WTC11 (cell line): Measurements from ENCODE around the gene PSD4. TPM values are rescaled to one million over a fixed set of nuclear protein-coding genes. Genes with fewer than 3 reads are reported as not detected.

Experiments
- ATAC-seq: fragments of 200-7000 bp; cut with Tn5 transposase; 2 replicates; pipeline ENCODE4 v1.10.0; 2021; ENCODE audit warnings: mild to moderate bottlenecking, moderate library complexity
- CTCF ChIA-PET: fragments of 300-600 bp; sonication (Branson Sonifier 250); formaldehyde crosslinking; loops from one replicate; lab custom pipeline; 2021; ENCODE audit warnings: antibody characterized with exemption; lab: Charles Lee
- POLR2A ChIA-PET: fragments of 350-600 bp; sonication (Branson Sonifier 250); formaldehyde crosslinking; loops from one replicate; lab custom pipeline; 2021; ENCODE audit warnings: antibody characterized with exemption; lab: Charles Lee
- DNase-seq: peaks from one replicate; pipeline ENCODE4 v3.0.0; 2021; ENCODE audit warnings: low spot score
- H3K27ac Mint-ChIP-seq: 2 replicates; pipeline ENCODE4 v1.8.0; 2021; ENCODE audit warnings: mixed read lengths
- H3K27me3 Mint-ChIP-seq: 2 replicates; pipeline ENCODE4 v1.8.0; 2021; ENCODE audit warnings: low read depth, mild to moderate bottlenecking, moderate library complexity, mixed read lengths
- H3K36me3 Mint-ChIP-seq: 2 replicates; pipeline ENCODE4 v1.8.0; 2021; ENCODE audit warnings: mixed read lengths
- H3K4me1 Mint-ChIP-seq: 2 replicates; pipeline ENCODE4 v1.8.0; 2022; ENCODE audit warnings: mixed read lengths
- H3K4me3 Mint-ChIP-seq: 2 replicates; pipeline ENCODE4 v1.8.0; 2021; ENCODE audit warnings: mild to moderate bottlenecking, moderate library complexity, mixed read lengths
- H3K9me3 Mint-ChIP-seq: 2 replicates; pipeline ENCODE4 v1.8.0; 2021; ENCODE audit warnings: mixed read lengths
- AFF4 ChIP-seq: sonication (generic); formaldehyde crosslinking; IDR thresholded peaks from 2 replicates; pipeline ENCODE4 v1.8.1; 2023; ENCODE audit warnings: mild to moderate bottlenecking, missing genetic modification reagents, borderline replicate concordance
- ATF1 ChIP-seq: sonication (generic); formaldehyde crosslinking; IDR thresholded peaks from 2 replicates; pipeline ENCODE4 v1.8.1; 2023; ENCODE audit warnings: mild to moderate bottlenecking, moderate library complexity, missing genetic modification reagents
- ATF3 ChIP-seq: sonication (generic); formaldehyde crosslinking; conservative IDR thresholded peaks from 2 replicates; pipeline ENCODE4 v1.8.1; 2022; ENCODE audit warnings: mild to moderate bottlenecking, missing genetic modification reagents
- CREM ChIP-seq: sonication (generic); formaldehyde crosslinking; IDR thresholded peaks from 2 replicates; pipeline ENCODE4 v1.8.1; 2022; ENCODE audit warnings: mild to moderate bottlenecking, missing genetic modification reagents, moderate library complexity
- CTCF ChIP-seq: fragments of 200-600 bp; IDR thresholded peaks from 2 replicates; pipeline ENCODE4 v1.8.0; 2022; ENCODE audit warnings: antibody characterized with exemption
- E2F5 ChIP-seq: sonication (generic); formaldehyde crosslinking; IDR thresholded peaks from 2 replicates; pipeline ENCODE4 v1.8.1; 2022; ENCODE audit warnings: mild to moderate bottlenecking, moderate library complexity, missing genetic modification reagents
- NFATC4 ChIP-seq: fragments of 250-450 bp; sonication (Bioruptor Pico); IDR thresholded peaks from 2 replicates; pipeline ENCODE4 v1.9.0; 2021; ENCODE audit warnings: mild to moderate bottlenecking
- NFE2L1 ChIP-seq: sonication (generic); formaldehyde crosslinking; IDR thresholded peaks from 2 replicates; pipeline ENCODE4 v1.8.1; 2023; ENCODE audit warnings: missing genetic modification reagents
- PRRX2 ChIP-seq: fragments of 250-450 bp; sonication (Bioruptor Pico); IDR thresholded peaks from 2 replicates; pipeline ENCODE4 v1.8.0; 2021; ENCODE audit warnings: mild to moderate bottlenecking
- RORB ChIP-seq: fragments of 250-450 bp; sonication (Bioruptor Pico); IDR thresholded peaks from 2 replicates; pipeline ENCODE4 v1.9.0; 2021; ENCODE audit warnings: mild to moderate bottlenecking
- SMAD4 ChIP-seq: sonication (generic); formaldehyde crosslinking; IDR thresholded peaks from 2 replicates; pipeline ENCODE4 v1.8.0; 2022; ENCODE audit warnings: mild to moderate bottlenecking, missing genetic modification reagents
- STAT6 ChIP-seq: sonication (generic); formaldehyde crosslinking; conservative IDR thresholded peaks from 2 replicates; pipeline ENCODE4 v1.8.1; 2023; ENCODE audit warnings: mild to moderate bottlenecking, low read depth, missing genetic modification reagents, moderate library complexity
- TEAD4 ChIP-seq: sonication (generic); formaldehyde crosslinking; IDR thresholded peaks from 2 replicates; pipeline ENCODE4 v1.8.0; 2022; ENCODE audit warnings: mild to moderate bottlenecking, missing genetic modification reagents
- ZBTB43 ChIP-seq: sonication (generic); formaldehyde crosslinking; IDR thresholded peaks from 2 replicates; pipeline ENCODE4 v1.8.1; 2023; ENCODE audit warnings: mild to moderate bottlenecking, missing genetic modification reagents
- ZNF263 ChIP-seq: sonication (generic); formaldehyde crosslinking; IDR thresholded peaks from 2 replicates; pipeline ENCODE4 v1.8.1; 2022; ENCODE audit warnings: low read depth, mild to moderate bottlenecking, moderate library complexity, missing genetic modification reagents
- ZNF512 ChIP-seq: sonication (generic); formaldehyde crosslinking; IDR thresholded peaks from 2 replicates; pipeline ENCODE4 v1.8.1; 2022; ENCODE audit warnings: missing genetic modification reagents, borderline replicate concordance
- total RNA-seq: library from RNA; stranded (reverse); gene quantifications from 3 replicates; pipeline ENCODE4 v1.2.3, GENCODE V29; 2021

PSD4 gene
- total RNA-seq, 1 experiment from 2014 or later, result 1.5 TPM

GRCh38 chr2:113124984-113125855 lies 48.6 kb upstream of the PSD4 start:
- POLR2A ChIA-PET, result no interaction called here
- no peaks in the 10 kb centered on the region for H3K9me3 Mint-ChIP-seq
- no peak overlapping the region for H3K27ac Mint-ChIP-seq
- H3K36me3 Mint-ChIP-seq, result no peaks in the 10 kb centered on the region
- TF ChIP-seq NFE2L1 (CRISPR knock-in tag), result no peak
- no peak for TF ChIP-seq STAT6 (CRISPR knock-in tag)
- TF ChIP-seq ZNF263 (CRISPR knock-in tag), result no peak
- TF ChIP-seq RORB, result no peak
- no peak for TF ChIP-seq AFF4 (CRISPR knock-in tag)
- no peak for TF ChIP-seq ZNF512 (CRISPR knock-in tag)
- TF ChIP-seq ATF1 (CRISPR knock-in tag), result no peak
- no peak for TF ChIP-seq ZBTB43
- no peak for TF ChIP-seq CREM (CRISPR knock-in tag)
- TF ChIP-seq E2F5 (CRISPR knock-in tag), result no peak
- TF ChIP-seq TEAD4 (CRISPR knock-in tag), result no peak
- no peak for TF ChIP-seq CTCF
- no peak for TF ChIP-seq ATF3
- no peak for TF ChIP-seq NFATC4 (CRISPR knock-in tag)
- TF ChIP-seq SMAD4, result no peak
- no peak for TF ChIP-seq PRRX2
- TF ChIP-seq, all 79 proteins: peak for 0
- no peak overlapping the region for H3K4me3 Mint-ChIP-seq
- H3K4me1 Mint-ChIP-seq, result no peaks in the 10 kb centered on the region
- peaks cover 21% of the 10 kb centered on the region for H3K27me3 Mint-ChIP-seq
- CTCF ChIA-PET, result interaction anchor here (1.3 kb wide), 1 partner anchor 13 kb away, joined by 4 read pairs; no protein-coding TSS in a partner anchor
- DNase-seq (no peak), ATAC-seq (no peak)
